KMS-11 (cell line): ENCODE measurements around the gene PRKCH.

ENCODE experiments used
- H2AFZ ChIP-seq: fragments of 200-600 bp; sonication (generic); 2 replicates; pipeline ENCODE4 v1.6.1; 2016; ENCODE audit warnings: antibody characterized with exemption, mixed run types, low read depth
- H3K27ac ChIP-seq: fragments of 200-600 bp; sonication (generic); 2 replicates; pipeline ENCODE4 v1.6.1; 2016; ENCODE audit warnings: mild to moderate bottlenecking, mixed run types
- H3K27me3 ChIP-seq: fragments of 200-600 bp; sonication (generic); 2 replicates; pipeline ENCODE4 v1.6.1; 2017; ENCODE audit warnings: mild to moderate bottlenecking, low read depth, mixed run types, moderate library complexity; ENCODE audit not compliant: insufficient read depth
- H3K36me3 ChIP-seq: fragments of 200-600 bp; sonication (generic); 2 replicates; pipeline ENCODE4 v1.6.1; 2017; ENCODE audit warnings: mild to moderate bottlenecking, mixed run types; ENCODE audit not compliant: insufficient read depth
- H3K4me1 ChIP-seq: fragments of 200-600 bp; sonication (generic); 2 replicates; pipeline ENCODE4 v1.6.1; 2016; ENCODE audit warnings: mild to moderate bottlenecking, low read depth, mixed run types; ENCODE audit not compliant: poor library complexity, severe bottlenecking
- H3K4me2 ChIP-seq: fragments of 200-600 bp; sonication (generic); 2 replicates; pipeline ENCODE4 v1.7.0; 2016; ENCODE audit warnings: mild to moderate bottlenecking, mixed run types
- H3K4me3 ChIP-seq: fragments of 200-600 bp; sonication (generic); IDR thresholded peaks from 2 replicates; pipeline ENCODE4 v1.6.1; 2017; ENCODE audit warnings: low read depth, low read length, mixed read lengths; ENCODE audit not compliant: insufficient read depth
- H3K79me2 ChIP-seq: fragments of 200-600 bp; sonication (generic); 2 replicates; pipeline ENCODE4 v1.6.1; 2016; ENCODE audit warnings: low read depth, mixed run types; ENCODE audit not compliant: insufficient read depth
- H3K9ac ChIP-seq: fragments of 200-600 bp; sonication (generic); 2 replicates; pipeline ENCODE4 v1.6.1; 2016; ENCODE audit warnings: mild to moderate bottlenecking, mixed run types
- H4K20me1 ChIP-seq: fragments of 200-600 bp; sonication (generic); 2 replicates; pipeline ENCODE4 v1.6.1; 2016; ENCODE audit warnings: mild to moderate bottlenecking, mixed run types; ENCODE audit not compliant: insufficient read depth
- TF ChIP-seq, protein P1 (sequence below): fragments of 200-600 bp; sonication (generic); conservative IDR thresholded peaks from 2 replicates; pipeline ENCODE4 v1.6.1; 2017; ENCODE audit warnings: low read depth, mild to moderate bottlenecking, antibody characterized with exemption, low read length, moderate library complexity, mixed read lengths

PRKCH gene

DNA sequence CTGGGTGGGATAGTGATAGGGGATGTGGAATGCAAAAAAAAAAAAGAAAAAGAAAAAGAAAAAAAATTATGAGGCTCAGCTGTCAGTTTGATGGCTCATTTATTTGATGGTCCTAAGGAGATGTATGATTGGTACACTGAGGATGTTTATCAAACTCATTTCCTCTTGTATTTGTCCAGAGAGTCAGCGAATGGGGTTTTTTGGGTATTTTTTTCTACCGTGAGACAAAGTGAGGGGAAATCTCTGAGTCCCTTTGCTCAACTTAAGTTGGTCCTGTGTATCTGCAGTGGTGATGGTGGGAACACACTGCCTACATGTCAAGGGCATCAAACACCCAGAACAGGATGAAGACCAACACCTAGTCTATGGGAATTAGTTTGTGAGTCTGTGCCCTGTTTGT lies 197.0 kb downstream of the PRKCH start:
- H3K9ac ChIP-seq, result no peak overlapping the region
- no peak overlapping the region for H3K27ac ChIP-seq
- H2AFZ ChIP-seq, result no peak overlapping the region

DNA sequence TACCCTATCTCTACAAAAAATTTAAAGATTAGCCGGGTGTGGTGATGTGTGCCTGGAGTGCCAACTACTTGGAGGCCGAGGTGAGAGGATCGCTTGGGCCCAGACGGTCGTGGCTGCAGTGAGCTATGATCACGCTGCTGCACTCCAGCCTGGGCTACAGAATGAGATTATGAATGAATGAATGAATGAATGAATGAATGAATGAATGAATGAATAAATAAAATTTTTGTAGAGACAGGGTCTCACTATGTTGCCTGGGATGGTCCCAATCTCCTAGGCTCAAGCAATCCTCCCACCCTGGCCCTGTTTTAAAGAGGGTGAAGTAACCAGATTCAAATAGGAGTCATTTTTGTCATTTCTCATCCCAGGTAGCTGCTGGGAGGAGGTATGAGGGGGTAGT lies 197.7 kb downstream of the PRKCH start:
- no peak overlapping the region for H3K27ac ChIP-seq
- H2AFZ ChIP-seq, result no peak overlapping the region
- no peaks in the 10 kb centered on the region for H4K20me1 ChIP-seq
- H3K4me1 ChIP-seq, result no peaks in the 10 kb centered on the region
- H3K27me3 ChIP-seq, result no peaks in the 10 kb centered on the region
- H3K79me2 ChIP-seq, result no peaks in the 10 kb centered on the region
- H3K4me3 ChIP-seq, result no peak overlapping the region
- H3K36me3 ChIP-seq, result no peaks in the 10 kb centered on the region
- no peak overlapping the region for H3K4me2 ChIP-seq
- TF ChIP-seq, protein P1, sequence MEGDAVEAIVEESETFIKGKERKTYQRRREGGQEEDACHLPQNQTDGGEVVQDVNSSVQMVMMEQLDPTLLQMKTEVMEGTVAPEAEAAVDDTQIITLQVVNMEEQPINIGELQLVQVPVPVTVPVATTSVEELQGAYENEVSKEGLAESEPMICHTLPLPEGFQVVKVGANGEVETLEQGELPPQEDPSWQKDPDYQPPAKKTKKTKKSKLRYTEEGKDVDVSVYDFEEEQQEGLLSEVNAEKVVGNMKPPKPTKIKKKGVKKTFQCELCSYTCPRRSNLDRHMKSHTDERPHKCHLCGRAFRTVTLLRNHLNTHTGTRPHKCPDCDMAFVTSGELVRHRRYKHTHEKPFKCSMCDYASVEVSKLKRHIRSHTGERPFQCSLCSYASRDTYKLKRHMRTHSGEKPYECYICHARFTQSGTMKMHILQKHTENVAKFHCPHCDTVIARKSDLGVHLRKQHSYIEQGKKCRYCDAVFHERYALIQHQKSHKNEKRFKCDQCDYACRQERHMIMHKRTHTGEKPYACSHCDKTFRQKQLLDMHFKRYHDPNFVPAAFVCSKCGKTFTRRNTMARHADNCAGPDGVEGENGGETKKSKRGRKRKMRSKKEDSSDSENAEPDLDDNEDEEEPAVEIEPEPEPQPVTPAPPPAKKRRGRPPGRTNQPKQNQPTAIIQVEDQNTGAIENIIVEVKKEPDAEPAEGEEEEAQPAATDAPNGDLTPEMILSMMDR, result no peak
- H3K9ac ChIP-seq, result no peak overlapping the region

More for the DNA sequence above, 197.0 kb downstream of the PRKCH start:
- H3K4me3 ChIP-seq, result no peak overlapping the region
- TF ChIP-seq, protein P1, result no peak
- no peaks in the 10 kb centered on the region for H3K36me3 ChIP-seq
- no peaks in the 10 kb centered on the region for H3K4me1 ChIP-seq
- no peaks in the 10 kb centered on the region for H3K79me2 ChIP-seq
- no peak overlapping the region for H3K4me2 ChIP-seq
- H4K20me1 ChIP-seq, result no peaks in the 10 kb centered on the region
- H3K27me3 ChIP-seq, result no peaks in the 10 kb centered on the region

DNA sequence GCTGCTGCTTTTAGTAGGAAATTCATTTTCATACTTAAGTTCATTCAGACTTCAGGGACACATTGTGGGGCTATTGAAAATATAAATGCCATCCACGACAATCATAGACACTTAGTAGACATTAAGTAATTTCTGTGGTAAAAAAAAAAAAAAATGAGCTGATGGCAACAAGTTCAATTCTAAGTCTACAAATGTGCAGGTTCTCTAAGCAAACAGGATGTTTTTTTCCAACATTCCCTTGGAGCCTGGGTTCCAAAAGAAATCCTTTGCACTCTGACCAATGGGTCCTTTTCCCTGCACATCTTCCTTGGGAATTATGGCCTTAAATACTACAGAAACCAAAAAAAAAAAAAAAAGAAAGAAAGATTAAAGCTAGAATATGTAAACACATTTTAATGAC lies 198.4 kb downstream of the PRKCH start:
- H3K79me2 ChIP-seq, result no peaks in the 10 kb centered on the region
- TF ChIP-seq, protein P1, result no peak
- no peaks in the 10 kb centered on the region for H4K20me1 ChIP-seq
- no peak overlapping the region for H3K9ac ChIP-seq
- no peak overlapping the region for H3K27ac ChIP-seq
- no peak overlapping the region for H3K4me2 ChIP-seq
- H3K4me1 ChIP-seq, result no peaks in the 10 kb centered on the region
- H2AFZ ChIP-seq, result no peak overlapping the region
- no peaks in the 10 kb centered on the region for H3K36me3 ChIP-seq
- no peak overlapping the region for H3K4me3 ChIP-seq
- H3K27me3 ChIP-seq, result no peaks in the 10 kb centered on the region

DNA sequence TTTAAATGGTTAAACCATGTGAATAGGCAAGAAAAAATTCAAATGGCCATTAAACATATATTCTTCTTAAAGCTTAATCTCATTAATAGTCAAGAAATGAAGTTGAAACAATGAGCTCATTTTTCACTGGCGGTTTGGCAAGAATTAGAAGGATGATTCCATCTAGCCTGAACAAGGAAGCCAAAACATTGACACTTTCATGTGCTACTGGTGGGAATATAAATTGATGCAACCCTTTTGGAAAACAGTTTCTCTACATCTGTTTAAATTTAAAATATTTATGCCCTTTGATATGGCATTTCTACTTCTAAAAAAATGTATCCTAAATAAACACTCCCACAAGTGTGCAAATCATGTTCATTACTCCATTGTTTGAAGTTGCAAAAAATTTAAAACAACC lies 199.2 kb downstream of the PRKCH start:
- Histone ChIP-seq H3K36me3 (no peaks in the 10 kb centered on the region), H3K27me3 (no peaks in the 10 kb centered on the region), H2AFZ (no peak overlapping the region), H3K4me1 (no peaks in the 10 kb centered on the region), H3K4me3 (no peak overlapping the region), H4K20me1 (no peaks in the 10 kb centered on the region), H3K9ac (no peak overlapping the region), H3K4me2 (no peak overlapping the region), H3K79me2 (no peaks in the 10 kb centered on the region), H3K27ac (no peak overlapping the region)
- TF ChIP-seq, protein P1, result no peak
